ENCODE measurements around the gene TSPAN12. TPM values are rescaled to one million over a fixed set of nuclear protein-coding genes. Genes with fewer than 3 reads are reported as not detected.

The TSPAN12 gene
- total and polyA plus RNA-seq, 2 of the 8 experiments (the other 6 are each of a cell fraction or from before 2014, with no cell fraction given) = 6.1 to 17.9 TPM

DNA sequence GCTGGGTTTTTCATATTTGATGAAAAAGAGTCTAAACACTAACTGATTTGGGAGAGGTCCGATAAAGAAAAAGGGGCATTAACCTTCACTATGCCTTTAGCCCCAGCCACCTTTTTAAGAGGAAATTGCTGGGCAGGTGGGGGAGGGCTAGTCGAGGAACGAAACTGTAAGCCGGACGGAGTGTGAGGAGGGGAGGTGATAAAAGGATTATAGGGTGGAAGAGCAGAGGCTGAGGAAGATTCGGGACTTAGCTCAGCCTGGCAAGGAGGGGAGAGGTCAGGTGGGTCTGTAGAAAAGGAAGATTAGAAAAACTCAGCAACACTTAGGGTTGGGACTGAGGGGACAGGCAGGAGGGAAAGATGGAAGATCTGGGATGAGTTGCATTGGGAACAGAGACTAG lies 77.0 kb downstream of the TSPAN12 start:
- no peaks in the 10 kb centered on the region for H3K79me2 ChIP-seq (ENCODE audit: control insufficient read depth in 1 of 2, insufficient read depth in 2 of 2, low read length in 2 of 2)
- DNase-seq (ENCODE audit: low read depth in 1 of 2, low spot score in 2 of 2) = no peak
- CTCF ChIA-PET (ENCODE audit: partially characterized antibody) = no interaction called here
- no peak overlapping the region for H3K4me2 ChIP-seq (ENCODE audit: insufficient read depth in 1 of 2, low read depth in 2 of 2, low read length in 2 of 2)
- H3K4me1 ChIP-seq (replicated peaks in 1 of 4; ENCODE audit: control insufficient read depth in 3 of 4, insufficient read depth in 4 of 4, low read length in 3 of 4) = peaks cover 2 to 9% (median 5%) of the 10 kb centered on the region in 4 experiments; a peak in 5 of 7 replicates
- no peak overlapping the region for H3K27ac ChIP-seq (ENCODE audit: low read depth, low read length)
- H4K91ac ChIP-seq (replicated peaks; ENCODE audit: insufficient read length, low read length) = no peak overlapping the region
- WGBS, 2 experiments (ENCODE audit: extremely low coverage in 1 of 2, insufficient coverage in 1 of 2, insufficient read length in 1 of 2, insufficient replicate concordance in 2 of 2, low coverage in 1 of 2, low lambda C conversion rate in 2 of 2, missing lambda C conversion rate in 1 of 2) = 96% methylated on average over 6 of the region's 6 CpGs; no CpG with 5 or more reads in 1 of the 2 experiments
- no peak overlapping the region for H3K18ac ChIP-seq (ENCODE audit: extremely low read depth, low read length)
- FAIRE-seq = no peak
- H3K23me2 ChIP-seq (ENCODE audit: low read depth, low read length) = no peaks in the 10 kb centered on the region; the same call in 1 of the 2 replicates
- no peak overlapping the region for H4K8ac ChIP-seq (ENCODE audit: extremely low read depth, insufficient read depth, low read length)
- no peaks in the 10 kb centered on the region for H3K27me3 ChIP-seq (replicated peaks in 1 of 4; ENCODE audit: control insufficient read depth in 3 of 4, extremely low read depth in 1 of 4, insufficient read depth in 3 of 4, low read length in 3 of 4)
- no peak overlapping the region for H2BK20ac ChIP-seq (ENCODE audit: low read length)
- H3K14ac ChIP-seq (ENCODE audit: insufficient read length) = no peak overlapping the region
- H3K56ac ChIP-seq (replicated peaks; ENCODE audit: insufficient read length, low read depth, low read length) = no peak overlapping the region
- H4K20me1 ChIP-seq (replicated peaks in 1 of 2; ENCODE audit: control insufficient read depth in 1 of 2, insufficient read depth in 2 of 2, low read length in 2 of 2) = no peaks in the 10 kb centered on the region
- no peaks in the 10 kb centered on the region for H3K36me3 ChIP-seq (ENCODE audit: control insufficient read depth in 2 of 4, insufficient read depth in 4 of 4, low read length in 3 of 4)
- H3K4me3 ChIP-seq (ENCODE audit: extremely low read depth in 1 of 4, insufficient read depth in 2 of 4, low read depth in 3 of 4, low read length in 4 of 4) = no peak overlapping the region
- no peak overlapping the region for H2AFZ ChIP-seq (ENCODE audit: low read length)
- H4K5ac ChIP-seq (ENCODE audit: insufficient read length, low read depth, low read length) = no peak overlapping the region
- no peak overlapping the region for H2BK5ac ChIP-seq (ENCODE audit: low read depth, low read length)
- no peaks in the 10 kb centered on the region for H3K9me3 ChIP-seq (ENCODE audit: insufficient read depth in 2 of 2, low read depth in 1 of 2, low read length in 1 of 2)
- H2BK12ac ChIP-seq (ENCODE audit: low read depth, low read length) = no peak overlapping the region; the same call in 1 of the 2 replicates
- no peak overlapping the region for H2AK5ac ChIP-seq (ENCODE audit: low read depth, low read length)
- no peak overlapping the region for H2BK15ac ChIP-seq (ENCODE audit: low read length)
- POLR2A ChIA-PET (ENCODE audit: partially characterized antibody) = no interaction called here
- no peak overlapping the region for H3K9ac ChIP-seq (replicated peaks in 1 of 4; ENCODE audit: extremely low read depth in 1 of 4, low read depth in 3 of 4, low read length in 3 of 4)
- no peaks in the 10 kb centered on the region for H3K79me1 ChIP-seq (ENCODE audit: low read depth, low read length)
- H3K23ac ChIP-seq (ENCODE audit: insufficient read length) = no peak overlapping the region
- no peak overlapping the region for H2BK120ac ChIP-seq (replicated peaks; ENCODE audit: low read depth, low read length)
- H3K4ac ChIP-seq (replicated peaks; ENCODE audit: insufficient read length, low read depth, low read length) = no peak overlapping the region
- no peak for TF ChIP-seq TAF7 (optimal IDR thresholded peaks at IDR 0.05; ENCODE audit: borderline replicate concordance, low read depth, low read length)

Measured in H1 (cell line).